Esophagus (tissue), 2 donors: ENCODE results near the gene PARP1. TPM values are rescaled to one million over a fixed set of nuclear protein-coding genes. Genes with fewer than 3 reads are reported as not detected.
"Not testable (repeated sequence)": the region's sequence is repeated elsewhere in the genome, so short reads cannot be mapped to it uniquely, and the experiment has no call there.

Source experiments
- H3K27ac ChIP-seq, 2 donors: one replicate each; pipeline ENCODE4 v1.5.1; 2013; ENCODE audit warnings: low read depth in 2 of 2, mild to moderate bottlenecking in 2 of 2, inconsistent platforms in 1 of 2, low read length in 1 of 2, moderate library complexity in 1 of 2
- H3K27me3 ChIP-seq, 2 donors: one replicate each; pipeline ENCODE4 v1.6.1; 2013; ENCODE audit warnings: low read length in 2 of 2, control low read depth in 1 of 2, mild to moderate bottlenecking in 1 of 2; ENCODE audit not compliant: insufficient read depth in 2 of 2, control insufficient read depth in 1 of 2
- H3K36me3 ChIP-seq, 2 donors: one replicate each; pipeline ENCODE4 v1.6.1; 2013; ENCODE audit warnings: low read length in 1 of 2; ENCODE audit not compliant: control insufficient read depth in 2 of 2, insufficient read depth in 2 of 2
- H3K4me1 ChIP-seq, 2 donors: one replicate each; pipeline ENCODE4 v1.6.1; 2013; ENCODE audit warnings: low read length in 1 of 2; ENCODE audit not compliant: control insufficient read depth in 2 of 2, insufficient read depth in 2 of 2
- H3K4me3 ChIP-seq, 2 donors: one replicate each; pipeline ENCODE4 v1.5.1; 2013; ENCODE audit warnings: low read length in 2 of 2, mild to moderate bottlenecking in 2 of 2, low read depth in 1 of 2, moderate library complexity in 1 of 2
- H3K9me3 ChIP-seq, 2 donors: one replicate each; pipeline ENCODE4 v1.6.1; 2013; ENCODE audit warnings: mild to moderate bottlenecking in 2 of 2, low read depth in 1 of 2, low read length in 1 of 2, moderate library complexity in 1 of 2; ENCODE audit not compliant: control insufficient read depth in 2 of 2, insufficient read depth in 1 of 2
- WGBS, 2 donors: extraction: QIAGEN DNeasy Blood & Tissue Kit; methylation state at CpG; one replicate each; pipeline ENCODE4 v1.1.7; 2013; 5-methylcytosine and 5-hydroxymethylcytosine counted together
- polyA plus RNA-seq, 2 donors: library from polyadenylated mRNA; stranded (reverse); fragments of 200-250 nt; gene quantifications; one replicate each; pipeline ENCODE4 v1.2.3, GENCODE V29; 2013
- donor health status: healthy with polysubstance abuse.
- donor health status: Bipolar disorder and iron deficiency.

The PARP1 gene
- polyA plus RNA-seq, 2 donors: 10.6 to 29.0 TPM

DNA sequence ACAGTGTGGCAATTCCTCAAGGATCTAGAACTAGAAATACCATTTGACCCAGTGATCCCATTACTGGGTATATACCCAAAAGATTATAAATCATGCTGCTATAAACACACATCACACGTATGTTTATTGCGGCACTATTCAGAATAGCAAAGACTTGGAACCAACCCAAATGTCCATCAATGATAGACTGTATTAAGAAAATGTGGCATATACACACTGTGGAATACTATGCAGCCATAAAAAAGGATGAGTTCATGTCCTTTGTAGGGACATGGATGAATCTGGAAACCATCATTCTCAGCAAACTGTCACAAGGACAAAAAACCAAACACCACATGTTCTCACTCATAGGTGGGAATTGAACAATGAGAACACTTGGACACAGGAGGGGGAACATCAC is 24.0 kb upstream of the PARP1 start:
- not testable (repeated sequence) for H3K36me3 ChIP-seq, H3K27ac ChIP-seq, H3K4me3 ChIP-seq, H3K9me3 ChIP-seq, H3K4me1 ChIP-seq, H3K27me3 ChIP-seq
- WGBS, 2 donors: 87 to 92% methylated on average over 2 of the region's 2 CpGs

DNA sequence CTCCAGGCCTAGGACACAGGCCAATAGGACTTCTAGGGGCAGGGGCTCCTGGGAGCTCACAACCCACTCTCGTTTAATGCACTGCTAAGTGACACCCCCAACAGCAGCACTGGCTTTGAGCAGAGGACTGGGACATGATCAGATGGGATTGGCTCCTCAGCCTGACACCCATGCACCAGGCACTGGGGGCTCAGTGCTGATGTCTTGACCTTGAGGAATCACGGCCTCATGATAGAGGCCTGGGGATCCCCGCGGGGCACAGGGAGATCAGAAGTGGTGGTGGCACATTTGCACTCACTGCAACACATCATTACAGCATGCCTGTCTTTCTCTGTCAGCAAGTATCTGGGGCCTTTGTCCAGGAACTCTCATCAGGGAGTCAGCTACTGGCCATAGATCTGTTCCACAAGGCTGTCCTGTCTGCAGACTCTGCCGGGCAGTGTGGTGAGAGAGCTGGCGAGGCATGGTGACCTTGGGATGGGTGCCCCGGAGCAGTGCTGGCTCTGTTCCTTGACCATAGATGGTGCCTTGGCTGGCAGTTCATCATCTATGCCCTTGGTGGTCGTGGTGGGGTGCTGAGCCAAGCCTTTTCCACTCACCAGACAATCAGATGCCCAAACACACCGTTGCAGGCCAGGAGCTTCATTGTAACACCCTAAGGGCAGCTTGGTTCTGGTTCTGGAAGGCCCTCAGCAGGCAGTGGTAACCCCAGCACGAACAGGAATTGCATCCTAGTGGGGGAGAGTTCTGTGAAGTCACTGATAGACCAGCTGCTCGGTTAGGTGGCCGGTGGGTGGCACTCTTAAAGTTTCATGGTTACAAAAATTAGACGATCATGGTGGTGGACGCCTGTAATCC is 22.2 kb upstream of the PARP1 start:
- no peak overlapping the region for H3K27ac ChIP-seq
- H3K4me3 ChIP-seq: no peak overlapping the region
- H3K9me3 ChIP-seq: no peaks in the 10 kb centered on the region
- no peaks in the 10 kb centered on the region for H3K36me3 ChIP-seq
- H3K4me1 ChIP-seq: no peaks in the 10 kb centered on the region
- no peaks in the 10 kb centered on the region for H3K27me3 ChIP-seq
- 85 to 89% methylated on average over 14 of the region's 14 CpGs for WGBS, 2 donors

DNA sequence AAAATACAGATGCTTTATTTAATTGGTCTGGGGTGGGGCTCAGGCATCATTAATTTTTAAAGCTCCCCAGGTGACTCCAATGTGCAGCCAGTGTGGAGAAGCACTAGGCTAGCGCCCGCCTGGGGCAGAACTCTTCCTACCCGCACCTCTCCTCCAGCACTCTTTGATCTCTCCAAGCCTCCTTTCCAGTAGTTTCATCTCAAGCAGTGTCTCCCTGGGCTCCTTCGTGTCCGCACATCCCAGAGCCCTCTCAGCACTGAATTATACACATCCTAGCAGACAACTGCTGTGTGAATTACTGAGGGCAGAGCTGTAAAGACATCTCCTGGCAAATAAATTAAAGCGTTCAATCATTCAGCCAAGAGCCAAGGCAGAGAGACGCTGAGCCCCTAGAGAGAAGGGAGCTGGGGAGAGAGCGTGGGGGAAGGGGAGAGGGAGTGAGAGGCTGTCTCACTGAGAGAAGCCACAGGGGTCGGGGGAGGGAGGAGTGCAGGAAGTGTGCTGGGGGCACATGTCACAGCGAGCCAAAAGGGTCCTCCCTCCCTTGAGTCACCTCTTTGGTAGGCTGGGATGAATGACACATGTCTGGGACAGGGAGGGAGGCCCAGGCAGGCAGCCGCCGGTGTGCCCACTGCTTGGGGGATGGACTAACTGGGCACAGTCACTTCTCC is 21.0 kb upstream of the PARP1 start:
- Histone ChIP-seq H3K4me3 (no peak overlapping the region), H3K36me3 (no peaks in the 10 kb centered on the region), H3K4me1 (no peaks in the 10 kb centered on the region), H3K27me3 (no peaks in the 10 kb centered on the region), H3K27ac (no peak overlapping the region), H3K9me3 (no peaks in the 10 kb centered on the region)
- WGBS, 2 donors: 61 to 72% methylated on average over 11 to 12 of the region's 12 CpGs

DNA sequence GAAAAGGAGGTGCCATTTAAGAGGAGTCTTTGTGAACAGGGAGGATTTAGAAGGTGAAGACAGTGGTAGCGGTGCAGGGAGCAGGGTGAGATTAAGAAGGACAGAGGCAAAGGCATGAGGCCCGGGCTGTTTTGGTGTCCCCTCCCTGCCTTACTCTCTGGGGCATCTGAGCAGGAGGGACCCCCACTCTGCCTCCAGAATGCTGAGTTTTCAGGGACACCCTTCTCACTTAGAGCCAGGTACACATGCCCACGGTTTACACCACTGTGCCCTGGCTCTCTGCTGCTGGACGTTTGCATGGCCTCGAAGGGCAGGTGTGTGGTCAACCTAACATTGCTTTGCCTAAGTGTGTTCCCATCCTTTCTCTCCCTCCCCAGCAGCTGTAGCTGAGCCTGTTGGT is 20.5 kb upstream of the PARP1 start:
- Histone ChIP-seq H3K27ac (no peak overlapping the region), H3K4me3 (no peak overlapping the region), H3K9me3 (no peaks in the 10 kb centered on the region), H3K27me3 (no peaks in the 10 kb centered on the region), H3K36me3 (no peaks in the 10 kb centered on the region), H3K4me1 (no peaks in the 10 kb centered on the region)
- 71 to 75% methylated on average over 5 of the region's 5 CpGs for WGBS, 2 donors

DNA sequence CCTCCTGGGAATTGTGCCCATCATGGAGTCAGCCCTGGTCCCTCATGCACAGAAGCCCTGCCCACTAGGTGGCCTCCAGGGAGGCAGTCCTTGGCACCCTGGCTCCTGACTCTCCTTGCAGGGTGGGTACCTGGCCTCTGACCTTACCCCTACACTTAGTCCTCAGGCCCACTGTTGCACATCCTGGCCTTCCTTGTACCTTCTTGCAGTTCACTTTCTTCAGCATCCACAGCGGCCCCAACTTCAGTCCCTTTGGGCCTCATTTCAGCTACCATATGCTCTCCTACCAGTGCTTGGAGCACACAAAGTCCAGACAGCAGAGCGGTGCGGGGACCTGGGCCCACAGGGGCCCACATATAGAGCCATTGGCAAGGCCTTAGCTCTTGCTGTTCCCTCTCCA is 19.2 kb upstream of the PARP1 start:
- Histone ChIP-seq H3K27me3 (no peaks in the 10 kb centered on the region), H3K9me3 (no peaks in the 10 kb centered on the region), H3K4me1 (no peaks in the 10 kb centered on the region), H3K4me3 (no peak overlapping the region), H3K27ac (no peak overlapping the region), H3K36me3 (no peaks in the 10 kb centered on the region)
- 97 to 98% methylated on average over 3 of the region's 3 CpGs for WGBS, 2 donors

DNA sequence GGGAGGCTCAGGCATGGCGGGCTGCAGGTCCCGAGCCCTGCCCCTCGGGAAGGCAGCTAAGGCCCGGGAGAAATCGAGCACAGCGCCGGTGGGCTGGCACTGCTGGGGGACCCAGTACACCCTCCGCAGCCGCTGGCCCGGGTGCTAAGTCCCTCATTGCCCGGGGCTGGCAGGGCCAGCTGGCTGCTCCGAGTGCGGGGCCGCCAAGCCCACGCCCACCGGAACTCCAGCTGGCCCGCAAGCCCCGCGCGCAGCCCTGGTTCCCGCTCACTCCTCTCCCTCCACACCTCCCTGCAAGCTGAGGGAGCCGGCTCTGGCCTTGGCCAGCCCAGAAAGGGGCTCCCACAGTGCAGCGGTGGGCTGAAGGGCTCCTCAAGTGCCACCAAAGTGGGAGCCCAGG is 18.5 kb upstream of the PARP1 start:
- WGBS, 2 donors: 96 to 99% methylated on average over 11 to 22 of the region's 23 CpGs
- H3K4me1 ChIP-seq, H3K27ac ChIP-seq, H3K4me3 ChIP-seq, H3K36me3 ChIP-seq, H3K9me3 ChIP-seq, H3K27me3 ChIP-seq: not testable (repeated sequence)

DNA sequence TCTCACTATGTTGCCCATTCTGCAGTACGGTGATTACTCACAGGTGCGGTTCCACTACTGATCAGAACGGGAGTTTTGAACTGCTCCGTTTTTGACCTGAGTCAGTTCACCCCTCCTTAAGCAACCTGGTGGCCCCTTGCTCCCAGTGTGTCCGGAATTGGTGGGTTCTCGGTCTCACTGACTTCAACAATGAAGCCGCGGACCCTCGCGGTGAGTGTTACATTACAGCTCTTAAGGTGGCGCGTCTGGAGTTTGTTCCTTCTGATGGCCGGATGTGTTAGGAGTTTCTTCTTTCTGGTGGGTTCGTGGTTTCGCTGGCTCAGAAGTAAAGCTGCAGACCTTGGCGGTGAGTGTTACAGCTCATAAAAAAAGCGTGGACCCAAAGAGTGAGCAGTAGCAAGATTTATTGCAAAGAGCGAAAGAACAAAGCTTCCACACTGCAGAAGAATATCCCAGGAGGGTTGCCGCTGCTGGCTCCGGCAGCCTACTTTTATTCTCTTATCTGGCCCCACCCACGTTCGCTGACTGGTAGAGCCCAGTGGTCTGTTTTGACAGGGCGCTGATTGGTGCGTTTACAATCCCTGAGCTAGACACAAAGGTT is 17.6 kb upstream of the PARP1 start:
- 78 to 79% methylated on average over 24 of the region's 24 CpGs for WGBS, 2 donors
- Histone ChIP-seq H3K36me3 (no peaks in the 10 kb centered on the region), H3K4me1 (no peaks in the 10 kb centered on the region), H3K27me3 (no peaks in the 10 kb centered on the region), H3K4me3 (no peak overlapping the region), H3K9me3 (no peaks in the 10 kb centered on the region), H3K27ac (no peak overlapping the region)

DNA sequence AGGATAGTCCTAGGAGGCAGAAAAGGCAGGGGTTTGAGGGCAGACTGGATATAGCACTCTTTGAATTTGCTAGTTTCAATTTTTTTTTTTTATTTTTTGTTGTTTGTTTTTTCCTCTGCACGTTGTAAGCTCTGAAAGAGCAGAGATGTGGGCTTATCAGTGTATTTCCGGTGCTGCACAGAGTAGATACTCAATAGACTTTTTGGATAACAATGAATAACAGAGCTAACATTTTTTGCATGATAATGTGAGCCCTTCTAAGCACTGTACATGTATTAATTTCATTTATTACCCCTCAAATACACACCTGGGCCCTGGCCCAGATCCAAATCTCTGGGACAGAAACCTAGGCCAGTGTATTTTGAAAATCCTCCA is 17.1 kb upstream of the PARP1 start:
- no peaks in the 10 kb centered on the region for H3K36me3 ChIP-seq
- no peaks in the 10 kb centered on the region for H3K9me3 ChIP-seq
- no peaks in the 10 kb centered on the region for H3K4me1 ChIP-seq
- H3K4me3 ChIP-seq: no peak overlapping the region
- 36 to 40% methylated on average over 2 of the region's 2 CpGs for WGBS, 2 donors
- no peak overlapping the region for H3K27ac ChIP-seq
- no peaks in the 10 kb centered on the region for H3K27me3 ChIP-seq

DNA sequence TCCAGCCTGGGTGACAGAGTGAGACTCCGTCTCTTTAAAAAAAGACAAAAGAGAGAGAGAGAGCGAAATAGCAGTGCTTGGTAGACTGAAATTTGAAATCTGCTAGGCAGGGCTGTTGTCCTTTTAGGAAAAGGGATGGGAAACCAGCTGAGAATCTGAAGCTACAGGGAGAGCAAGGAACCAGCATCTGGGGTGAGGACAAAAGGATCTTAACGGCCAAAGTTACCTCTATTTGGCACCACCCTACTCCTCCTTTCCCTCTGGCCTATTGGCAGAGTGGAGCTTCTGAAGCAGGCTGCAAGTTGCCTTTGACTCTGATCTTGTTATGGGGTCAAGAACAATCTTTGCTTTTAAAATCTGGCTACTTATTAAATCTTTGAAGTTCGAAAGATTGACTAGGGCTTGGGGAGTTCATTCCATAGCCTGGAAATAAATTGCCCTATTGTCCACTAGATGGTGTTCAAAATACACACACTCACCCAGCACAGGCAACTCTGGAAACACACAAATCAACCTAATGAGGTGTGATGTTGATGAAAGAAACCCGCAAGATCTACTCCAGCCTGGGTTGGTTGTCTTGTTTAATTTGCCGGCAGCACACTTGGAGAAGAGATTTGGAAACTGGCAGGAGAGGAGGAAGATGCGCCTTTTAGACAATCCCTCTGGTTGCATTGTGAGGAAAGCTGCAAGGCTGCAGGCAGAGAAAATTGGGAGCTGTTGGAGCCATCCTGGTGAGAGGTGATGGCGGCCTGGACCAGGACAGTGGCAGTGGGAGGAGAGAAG is 16.5 kb upstream of the PARP1 start:
- H3K27me3 ChIP-seq: no peaks in the 10 kb centered on the region
- no peak overlapping the region for H3K4me3 ChIP-seq
- no peaks in the 10 kb centered on the region for H3K9me3 ChIP-seq
- H3K27ac ChIP-seq: no peak overlapping the region
- 55% methylated on average over 8 of the region's 8 CpGs for WGBS, 2 donors
- no peaks in the 10 kb centered on the region for H3K4me1 ChIP-seq
- no peaks in the 10 kb centered on the region for H3K36me3 ChIP-seq
